Endothelial cell of umbilical vein (primary cell): ENCODE results near the gene SIRT3. TPM values are rescaled to one million over a fixed set of nuclear protein-coding genes. Genes with fewer than 3 reads are reported as not detected.

Experiments
- BruUV-seq: library from RNA; stranded (reverse); fragments of 400-500 nt; replicated peaks from 2 replicates; lab custom pipeline; 2021; lab: Mats Ljungman, UMichigan
- CTCF ChIA-PET: fragments of 300-600, 350-600 bp; sonication (Branson Sonifier 250); formaldehyde crosslinking; loops from one replicate; lab custom pipeline; 2021; ENCODE audit warnings: antibody characterized with exemption, inconsistent platforms; lab: Charles Lee
- POLR2A ChIA-PET: fragments of 300-600, 350-600 bp; sonication (Branson Sonifier 250); formaldehyde crosslinking; loops from one replicate; lab custom pipeline; 2021; ENCODE audit warnings: antibody characterized with exemption, inconsistent platforms; lab: Charles Lee
- DNase-seq: peaks from one replicate; pipeline ENCODE4 v3.0.0-alpha.2; 2011; ENCODE audit warnings: low read depth, low spot score
- FAIRE-seq: peaks from 2 replicates; lab custom pipeline; 2011; peaks lifted over from hg19 to GRCh38; lab: Jason Lieb, UNC
- H2AFZ ChIP-seq: 2 replicates; pipeline ENCODE4 v1.6.0; 2012; ENCODE audit warnings: low read depth, low read length, control low read depth, inconsistent platforms
- H3K27ac ChIP-seq: 2 replicates; pipeline ENCODE4 v1.5.1; 2011; ENCODE audit warnings: low read depth, mild to moderate bottlenecking, control low read depth, low read length, moderate library complexity; ENCODE audit not compliant: insufficient read depth
- H3K27me3 ChIP-seq, 2 experiments: 2 replicates each; pipeline versions ENCODE4 v1.6.0 to v1.6.1; 2011; ENCODE audit warnings: low read length in 2 of 2, mixed read lengths in 1 of 2; ENCODE audit not compliant: control insufficient read depth in 2 of 2, insufficient read depth in 2 of 2
- H3K36me3 ChIP-seq, 2 experiments: 2 replicates in 1 of 2; 3 replicates in 1 of 2; pipeline ENCODE4 v1.5.1; 2011; ENCODE audit warnings: low read length in 2 of 2, mild to moderate bottlenecking in 1 of 2, moderate library complexity in 1 of 2; ENCODE audit not compliant: control insufficient read depth in 2 of 2, insufficient read depth in 2 of 2; ENCODE audit errors: extremely low read depth in 1 of 2
- H3K4me1 ChIP-seq: 3 replicates; pipeline ENCODE4 v1.5.1; 2011; ENCODE audit warnings: mild to moderate bottlenecking, low read length; ENCODE audit not compliant: control insufficient read depth, insufficient read depth; ENCODE audit errors: extremely low read depth
- H3K4me2 ChIP-seq: 2 replicates; pipeline ENCODE4 v1.6.1; 2011; ENCODE audit warnings: low read length, control low read depth, mixed read lengths; ENCODE audit not compliant: insufficient read depth
- H3K4me3 ChIP-seq, 3 experiments: fragments of 200-600 bp in 1 of 3; sonication (generic), shearing (Covaris generic) in 1 of 3; replicated peaks in 1 of 3; 2 replicates each; pipeline ENCODE4 v1.5.1; 2011 to 2016; ENCODE audit warnings: control low read depth in 3 of 3, low read length in 3 of 3, mild to moderate bottlenecking in 2 of 3, inconsistent platforms in 1 of 3, low read depth in 1 of 3, moderate library complexity in 1 of 3; ENCODE audit not compliant: insufficient read depth in 1 of 3
- H3K79me2 ChIP-seq: 2 replicates; pipeline ENCODE4 v1.6.0; 2012; ENCODE audit warnings: low read length, inconsistent platforms; ENCODE audit not compliant: control insufficient read depth, insufficient read depth
- H3K9ac ChIP-seq: replicated peaks from 2 replicates; pipeline ENCODE3; 2011; ENCODE audit warnings: low read length, control low read depth; ENCODE audit not compliant: insufficient read depth; ENCODE audit errors: extremely low read depth
- H3K9me1 ChIP-seq: replicated peaks from 3 replicates; pipeline ENCODE4 v1.6.0; 2011; ENCODE audit warnings: mild to moderate bottlenecking, low read length; ENCODE audit not compliant: control insufficient read depth, insufficient read depth; ENCODE audit errors: extremely low read depth
- H3K9me3 ChIP-seq: replicated peaks from 2 replicates; pipeline ENCODE4 v1.5.1; 2012; ENCODE audit warnings: low read length, inconsistent platforms; ENCODE audit not compliant: control insufficient read depth, insufficient read depth
- H4K20me1 ChIP-seq: replicated peaks from 2 replicates; pipeline ENCODE3; 2011; ENCODE audit warnings: mild to moderate bottlenecking, low read length; ENCODE audit not compliant: control insufficient read depth, insufficient read depth; ENCODE audit errors: extremely low read depth
- EZH2 ChIP-seq: IDR thresholded peaks from 2 replicates; pipeline ENCODE4 v1.6.1; 2012; ENCODE audit warnings: borderline replicate concordance, low read depth, mild to moderate bottlenecking, moderate library complexity, low read length, inconsistent platforms; ENCODE audit not compliant: severe bottlenecking
- FOS ChIP-seq: IDR thresholded peaks from 2 replicates; pipeline ENCODE4 v1.6.1; 2011; ENCODE audit warnings: mild to moderate bottlenecking, low read length, moderate library complexity, borderline replicate concordance; ENCODE audit not compliant: insufficient read depth
- GATA2 ChIP-seq: IDR thresholded peaks from 2 replicates; pipeline ENCODE4 v1.7.0; 2011; ENCODE audit warnings: low read depth, mild to moderate bottlenecking, moderate library complexity, mixed read lengths, low read length; ENCODE audit not compliant: insufficient read length, insufficient read depth
- JUN ChIP-seq: IDR thresholded peaks from 2 replicates; pipeline ENCODE4 v1.6.1; 2011; ENCODE audit warnings: borderline replicate concordance, low read depth; ENCODE audit not compliant: insufficient read length, insufficient read depth
- MYC ChIP-seq: IDR thresholded peaks from one replicate; pipeline ENCODE4 v1.6.1; 2011; ENCODE audit warnings: mild to moderate bottlenecking, low read depth, low read length
- POLR2A ChIP-seq: IDR thresholded peaks from 2 replicates; pipeline ENCODE4 v1.6.1; 2012; ENCODE audit warnings: low read depth, mild to moderate bottlenecking, control low read depth, low read length
- POLR2AphosphoS5 ChIP-seq: IDR thresholded peaks from 2 replicates; pipeline ENCODE4 v1.6.1; 2012; ENCODE audit warnings: low read depth, mild to moderate bottlenecking, control low read depth, low read length, moderate library complexity; ENCODE audit not compliant: insufficient read depth
- dilution Hi-C: fragments of 300-500 bp; cut with MboI; formaldehyde crosslinking; loops from one replicate; pipeline ENCODE4 v1.15.0; 2019; ENCODE audit warnings: low sequenced_read_pairs; ENCODE audit not compliant: extremely low pct_ligation_motif_present
- intact Hi-C: fragments of 100-400 bp; cut with micrococcal nuclease; formaldehyde crosslinking; loops from one replicate; pipeline ENCODE4 v1.10.0; 2022
- polyA plus RNA-seq, 4 experiments: library from polyadenylated mRNA; depleted of rRNA in 3 of 4; stranded (reverse) in 3 of 4; unstranded in 1 of 4; fragments of >200 nt; gene quantifications; 2 replicates each; pipeline versions ENCODE4 v1.2.1 to v1.2.3, GENCODE V29; 2011 to 2012; ENCODE audit warnings: missing spikeins in 1 of 4
- total RNA-seq: library from RNA; stranded (reverse); gene quantifications from 2 replicates; pipeline ENCODE4 v1.2.3, GENCODE V29; 2021
- TF ChIP-seq, protein P1 (sequence below): IDR thresholded peaks from 2 replicates; pipeline ENCODE4 v1.6.1; 2011; ENCODE audit not compliant: insufficient read depth, insufficient read length
- TF ChIP-seq, protein P2 (sequence below), 2 donors: IDR thresholded peaks; 1 replicate in 1 of 2; 2 replicates in 1 of 2; pipeline ENCODE4 v1.5.1; 2011; ENCODE audit warnings: low read length in 2 of 2, mild to moderate bottlenecking in 2 of 2, moderate library complexity in 2 of 2, control low read depth in 1 of 2, inconsistent platforms in 1 of 2, low read depth in 1 of 2; ENCODE audit not compliant: insufficient read depth in 1 of 2; ENCODE audit errors: extremely low read depth in 1 of 2

SIRT3 gene
- total and polyA plus RNA-seq, 2 donors (not counting 3 experiments of a cell fraction or from before 2014, with no cell fraction given): 12.0 to 18.3 TPM

DNA sequence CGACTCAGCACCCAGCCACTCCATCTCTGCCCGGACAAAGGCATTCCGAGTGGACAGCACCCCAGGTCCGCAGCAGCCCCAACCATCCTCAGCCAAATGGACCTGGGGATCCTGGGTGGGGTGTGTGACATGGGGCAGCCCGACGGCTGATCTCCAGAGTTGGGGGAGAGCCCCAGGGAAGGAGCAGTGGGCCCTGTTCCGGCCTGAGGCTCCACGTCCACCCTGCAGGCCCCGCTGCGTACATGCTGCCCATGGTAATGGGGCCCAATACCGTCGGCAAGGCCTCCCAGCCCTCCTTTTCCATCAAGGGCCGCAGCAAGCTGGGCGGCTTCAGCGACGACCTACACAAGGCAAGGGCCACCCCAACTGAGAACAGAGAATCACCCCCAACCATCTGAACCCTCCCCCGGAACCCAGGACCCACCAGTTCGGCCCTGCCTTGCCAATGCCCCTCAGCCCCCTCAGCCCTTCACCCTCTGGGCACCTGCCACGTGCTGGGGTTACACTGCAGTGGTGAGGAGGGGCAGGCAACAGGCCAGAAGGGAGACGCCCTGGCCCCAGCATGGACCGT lies 37.8 kb downstream of the SIRT3 start:
- intact Hi-C loops (no loop called here), dilution Hi-C loops (no loop called here)
- H3K9me3 ChIP-seq: no peaks in the 10 kb centered on the region
- no peaks in the 10 kb centered on the region for H3K27me3 ChIP-seq
- no TSS peak for BruUV-seq
- H3K9me1 ChIP-seq: no peaks in the 10 kb centered on the region
- no peak overlapping the region for H3K4me3 ChIP-seq
- no peak overlapping the region for H3K9ac ChIP-seq
- H3K4me1 ChIP-seq: no peaks in the 10 kb centered on the region
- no peak for DNase-seq
- H4K20me1 ChIP-seq: no peaks in the 10 kb centered on the region
- H3K27ac ChIP-seq: no peak overlapping the region
- CTCF ChIA-PET: no interaction called here
- H3K4me2 ChIP-seq: no peak overlapping the region
- TF ChIP-seq, protein P1, sequence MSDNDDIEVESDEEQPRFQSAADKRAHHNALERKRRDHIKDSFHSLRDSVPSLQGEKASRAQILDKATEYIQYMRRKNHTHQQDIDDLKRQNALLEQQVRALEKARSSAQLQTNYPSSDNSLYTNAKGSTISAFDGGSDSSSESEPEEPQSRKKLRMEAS: no peak
- no peak for TF ChIP-seq POLR2A
- TF ChIP-seq POLR2AphosphoS5: no peak
- no peak for TF ChIP-seq JUN
- no peak for TF ChIP-seq GATA2
- TF ChIP-seq EZH2: no peak
- TF ChIP-seq, protein P2, sequence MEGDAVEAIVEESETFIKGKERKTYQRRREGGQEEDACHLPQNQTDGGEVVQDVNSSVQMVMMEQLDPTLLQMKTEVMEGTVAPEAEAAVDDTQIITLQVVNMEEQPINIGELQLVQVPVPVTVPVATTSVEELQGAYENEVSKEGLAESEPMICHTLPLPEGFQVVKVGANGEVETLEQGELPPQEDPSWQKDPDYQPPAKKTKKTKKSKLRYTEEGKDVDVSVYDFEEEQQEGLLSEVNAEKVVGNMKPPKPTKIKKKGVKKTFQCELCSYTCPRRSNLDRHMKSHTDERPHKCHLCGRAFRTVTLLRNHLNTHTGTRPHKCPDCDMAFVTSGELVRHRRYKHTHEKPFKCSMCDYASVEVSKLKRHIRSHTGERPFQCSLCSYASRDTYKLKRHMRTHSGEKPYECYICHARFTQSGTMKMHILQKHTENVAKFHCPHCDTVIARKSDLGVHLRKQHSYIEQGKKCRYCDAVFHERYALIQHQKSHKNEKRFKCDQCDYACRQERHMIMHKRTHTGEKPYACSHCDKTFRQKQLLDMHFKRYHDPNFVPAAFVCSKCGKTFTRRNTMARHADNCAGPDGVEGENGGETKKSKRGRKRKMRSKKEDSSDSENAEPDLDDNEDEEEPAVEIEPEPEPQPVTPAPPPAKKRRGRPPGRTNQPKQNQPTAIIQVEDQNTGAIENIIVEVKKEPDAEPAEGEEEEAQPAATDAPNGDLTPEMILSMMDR (IDR thresholded peaks at IDR 0.05; ENCODE audit: extremely low read depth in 1 of 2, insufficient read depth in 1 of 2, low read depth in 1 of 2, low read length in 2 of 2): no peak
- no peak for TF ChIP-seq FOS
- TF ChIP-seq MYC: no peak
- H3K79me2 ChIP-seq: no peaks in the 10 kb centered on the region
- POLR2A ChIA-PET: no interaction called here
- no peak overlapping the region for H2AFZ ChIP-seq
- H3K36me3 ChIP-seq: peaks cover 0 to 3% of the 10 kb centered on the region in 2 experiments
- FAIRE-seq: no peak
